AG09309 (cell line): ENCODE results near the gene COL2A1.

Source experiments
- DNase-seq: peaks from one replicate; pipeline ENCODE4 v3.0.0-alpha.2; 2010; ENCODE audit warnings: low read depth
- H3K4me3 ChIP-seq: 2 replicates; pipeline ENCODE4 v1.5.1; 2011; ENCODE audit warnings: mild to moderate bottlenecking, low read depth, low read length, moderate library complexity; ENCODE audit not compliant: control insufficient read depth
- CTCF ChIP-seq: IDR thresholded peaks from 2 replicates; pipeline ENCODE4 v1.5.1; 2011; ENCODE audit warnings: mild to moderate bottlenecking, low read depth, low read length, inconsistent platforms; ENCODE audit not compliant: insufficient read depth, control insufficient read depth; ENCODE audit errors: missing control alignments

Gene COL2A1

GRCh38 chr12:48021485-48022179 is 17.4 kb upstream of the COL2A1 start:
- TF ChIP-seq CTCF, result no peak
- no peak for DNase-seq
- H3K4me3 ChIP-seq, result no peak overlapping the region

- no peak for TF ChIP-seq CTCF
- no peak overlapping the region for H3K4me3 ChIP-seq
- DNase-seq, result no peak
Observed at GRCh38 chr12:48019639-48020265, 15.5 kb upstream of the COL2A1 start.

GRCh38 chr12:48018618-48018995 is 14.3 kb upstream of the COL2A1 start:
- DNase-seq, result no peak
- no peak overlapping the region for H3K4me3 ChIP-seq
- no peak for TF ChIP-seq CTCF

GRCh38 chr12:48017921-48018617 is 13.8 kb upstream of the COL2A1 start:
- no peak overlapping the region for H3K4me3 ChIP-seq
- no peak for DNase-seq
- no peak for TF ChIP-seq CTCF

GRCh38 chr12:48017496-48017895 is 13.2 kb upstream of the COL2A1 start:
- H3K4me3 ChIP-seq, result no peak overlapping the region
- DNase-seq, result no peak
- no peak for TF ChIP-seq CTCF

- TF ChIP-seq CTCF, result no peak
- no peak overlapping the region for H3K4me3 ChIP-seq
- DNase-seq, result no peak
Observed at GRCh38 chr12:48016373-48017020, 12.2 kb upstream of the COL2A1 start.
